HG03039 (cell line): ENCODE results near the gene SLC35E3.
"Not testable (repeated sequence)": the region's sequence is repeated elsewhere in the genome, so short reads cannot be mapped to it uniquely, and the experiment has no call there.

Experiments
- ATAC-seq: cut with Tn5 transposase; IDR thresholded peaks from one replicate; pipeline ENCODE4 v1.9.1; 2021; ENCODE audit warnings: mild to moderate bottlenecking, moderate library complexity; ENCODE audit not compliant: unreplicated experiment

The SLC35E3 gene

GRCh38 chr12:68793975-68794652, 48.1 kb downstream of the SLC35E3 start:
- no peak for ATAC-seq

GRCh38 chr12:68794653-68795251, 48.8 kb downstream of the SLC35E3 start:
- no peak for ATAC-seq

- no peak for ATAC-seq
Measured at GRCh38 chr12:68796399-68796798, 50.4 kb downstream of the SLC35E3 start.

- no peak for ATAC-seq
Measured at GRCh38 chr12:68798882-68799234, 52.9 kb downstream of the SLC35E3 start.

GRCh38 chr12:68800294-68800693, 54.3 kb downstream of the SLC35E3 start:
- ATAC-seq, result no peak

- ATAC-seq, result not testable (repeated sequence)
Measured at GRCh38 chr12:68801124-68801523, 55.1 kb downstream of the SLC35E3 start.

- ATAC-seq, result not testable (repeated sequence)
Measured at GRCh38 chr12:68802372-68802745, 56.4 kb downstream of the SLC35E3 start.

GRCh38 chr12:68802911-68803651, 57.1 kb downstream of the SLC35E3 start:
- not testable (repeated sequence) for ATAC-seq

GRCh38 chr12:68803948-68804656, 58.1 kb downstream of the SLC35E3 start:
- no peak for ATAC-seq

- no peak for ATAC-seq
Measured at GRCh38 chr12:68804657-68805591, 58.9 kb downstream of the SLC35E3 start.

GRCh38 chr12:68805592-68806120, 59.7 kb downstream of the SLC35E3 start:
- ATAC-seq, result no peak

GRCh38 chr12:68806488-68807237, 60.7 kb downstream of the SLC35E3 start:
- ATAC-seq, result no peak

- ATAC-seq, result not testable (repeated sequence)
Measured at GRCh38 chr12:68807274-68807575, 61.2 kb downstream of the SLC35E3 start.

- ATAC-seq, result peak; percentile 70
Measured at GRCh38 chr12:68807576-68808387, 61.8 kb downstream of the SLC35E3 start, which contains the start of gene MDM2. Gene MDM2 (plus strand): TSS chr12:68808177. CDS start chr12:68808478, 301 bp downstream.

- peak; percentile 45 for ATAC-seq
Measured at GRCh38 chr12:68808388-68809189, 62.6 kb downstream of the SLC35E3 start.

- no peak for ATAC-seq
Measured at GRCh38 chr12:68809190-68810026, 63.4 kb downstream of the SLC35E3 start.

GRCh38 chr12:68810027-68810389, 64.0 kb downstream of the SLC35E3 start:
- not testable (repeated sequence) for ATAC-seq
